Right hindlimb (tissue), 1 donor: ENCODE measurements around the gene TBC1D9.

Source experiments
- DNase-seq: peaks from one replicate; pipeline ENCODE4 v3.0.0-alpha.2; 2018

TBC1D9 gene

DNA sequence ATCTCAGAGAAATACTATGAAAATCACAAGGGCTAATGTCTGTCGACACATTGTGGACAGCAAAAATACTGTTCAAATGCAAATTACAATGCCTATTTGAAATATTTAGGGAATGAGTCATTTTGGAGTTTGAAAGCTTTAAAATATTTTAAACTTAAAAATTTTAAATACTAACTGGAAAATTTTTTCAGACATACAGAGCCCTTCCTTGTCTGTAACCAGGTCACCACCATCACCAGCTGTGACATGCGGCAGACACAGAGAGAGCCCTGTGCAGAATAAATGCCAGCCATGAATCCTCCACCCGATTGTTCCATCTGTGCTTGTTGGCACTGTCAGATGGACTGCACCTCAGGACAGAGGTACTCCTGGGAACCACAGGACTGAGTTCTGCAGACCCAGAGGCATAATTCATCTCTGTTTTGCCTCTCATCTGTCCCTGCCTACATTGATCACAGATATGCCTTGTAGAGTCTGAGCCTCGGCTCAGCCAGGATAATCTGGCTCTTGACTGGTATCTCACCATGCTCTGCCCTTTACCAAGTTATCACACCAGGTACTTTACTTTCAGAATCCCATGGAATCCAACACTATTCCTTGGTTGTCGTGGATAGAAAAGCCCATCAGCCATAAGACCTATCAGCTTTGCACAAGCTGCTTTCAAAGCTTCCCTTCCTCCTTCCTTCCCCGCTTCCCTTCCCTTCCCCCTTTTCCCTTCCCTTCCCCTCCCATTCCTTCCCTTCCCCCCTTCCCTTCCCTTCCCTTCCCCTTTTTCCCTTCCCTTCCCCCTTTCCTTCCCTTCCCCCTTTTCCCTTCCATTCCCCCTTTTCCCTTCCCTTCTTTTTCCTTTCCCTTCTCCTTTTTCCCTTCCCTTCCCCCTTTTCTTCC lies 67.2 kb downstream of the TBC1D9 start:
- no peak for DNase-seq

DNA sequence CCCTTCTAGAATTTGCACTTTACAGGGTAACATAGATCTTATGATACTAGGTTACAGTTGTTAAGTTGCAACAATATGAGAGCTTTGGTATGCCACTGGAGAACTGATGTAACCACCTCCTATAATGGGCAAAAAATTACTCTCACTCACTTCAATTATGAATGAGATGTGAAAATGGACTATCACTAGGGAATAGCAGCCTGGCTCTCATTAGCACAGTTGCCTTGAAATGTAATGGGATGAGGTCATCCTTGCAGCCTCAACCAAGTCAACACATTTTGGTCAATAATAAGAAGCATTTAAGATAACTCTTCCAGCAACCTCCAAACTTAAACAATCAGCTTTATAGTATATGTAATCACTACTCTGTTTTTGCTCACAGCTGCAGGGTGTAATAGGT lies 69.4 kb downstream of the TBC1D9 start:
- DNase-seq = no peak

DNA sequence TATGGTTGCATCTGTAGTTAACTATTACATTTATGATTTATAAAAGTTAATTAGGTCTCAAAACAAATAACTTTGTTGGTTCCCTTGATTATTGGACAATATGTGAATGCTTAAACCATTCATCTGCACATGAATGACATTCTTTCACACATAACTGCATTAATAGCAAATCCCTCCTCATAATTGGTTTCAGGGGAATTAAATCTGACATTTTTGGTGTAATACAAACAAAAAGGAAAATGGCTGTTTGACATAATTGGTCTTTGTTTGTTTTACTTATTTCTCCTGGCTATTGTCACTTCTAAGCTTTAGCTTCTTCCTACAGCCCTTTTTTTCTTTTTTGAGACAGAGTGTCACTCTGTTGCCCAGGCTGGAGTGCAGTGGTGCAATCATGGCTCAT lies 71.9 kb downstream of the TBC1D9 start:
- DNase-seq = no peak

DNA sequence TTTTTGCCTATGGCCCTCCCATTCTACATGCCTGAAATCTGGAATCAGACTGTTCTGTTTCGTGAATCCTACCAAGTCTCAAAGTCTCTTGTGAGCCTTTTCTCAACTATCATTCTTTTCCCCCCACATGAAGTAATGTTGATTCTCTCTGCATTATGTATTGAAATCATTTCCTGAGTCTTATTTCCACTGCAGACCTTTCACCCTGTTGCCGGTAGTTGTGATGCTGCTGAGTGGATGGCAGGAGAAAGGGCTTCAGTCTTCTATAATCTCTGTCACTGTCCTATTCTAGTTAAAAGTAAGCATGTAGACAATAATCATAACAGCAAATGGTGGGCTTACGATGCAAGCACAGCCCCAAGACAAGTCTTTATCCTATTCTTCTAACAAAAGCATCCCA lies 75.0 kb downstream of the TBC1D9 start:
- DNase-seq = no peak

DNA sequence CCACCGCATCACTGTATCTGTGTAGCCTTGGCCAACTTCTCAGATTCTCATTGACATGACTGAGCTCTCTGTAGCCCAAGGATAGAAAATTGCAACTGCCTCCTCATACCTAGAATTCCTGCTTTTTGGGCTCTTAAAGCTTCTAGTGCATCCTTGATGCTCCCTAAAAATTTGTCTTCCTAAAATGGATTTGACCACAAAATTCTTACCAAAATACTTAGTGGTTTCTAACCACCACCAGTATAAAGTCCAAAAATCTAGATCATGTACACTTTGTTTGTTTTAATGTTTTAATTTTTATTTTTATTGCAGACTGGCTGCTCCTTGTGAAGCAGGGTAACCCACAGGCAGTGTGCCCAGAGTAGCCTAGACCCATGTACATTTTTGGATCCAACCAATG lies 75.5 kb downstream of the TBC1D9 start:
- no peak for DNase-seq

DNA sequence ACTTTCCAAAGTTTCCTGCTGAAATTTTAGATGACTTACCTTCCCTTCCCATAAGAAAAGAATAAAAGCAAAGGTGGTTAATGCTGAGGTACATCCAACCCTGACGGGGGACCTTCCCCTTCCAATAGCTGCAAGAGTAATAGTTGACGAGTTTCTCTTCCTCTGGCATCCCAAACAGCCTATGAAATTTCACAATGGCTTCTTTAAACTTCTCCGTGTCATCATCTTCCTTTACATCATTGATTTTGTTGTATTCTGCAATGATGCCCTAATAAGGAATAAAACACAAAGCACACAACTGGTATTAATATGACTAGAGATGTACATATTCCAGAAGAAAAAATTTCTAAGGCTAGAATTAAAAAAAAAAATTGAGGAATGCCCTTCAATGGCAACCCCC lies 76.6 kb downstream of the TBC1D9 start:
- DNase-seq = no peak

DNA sequence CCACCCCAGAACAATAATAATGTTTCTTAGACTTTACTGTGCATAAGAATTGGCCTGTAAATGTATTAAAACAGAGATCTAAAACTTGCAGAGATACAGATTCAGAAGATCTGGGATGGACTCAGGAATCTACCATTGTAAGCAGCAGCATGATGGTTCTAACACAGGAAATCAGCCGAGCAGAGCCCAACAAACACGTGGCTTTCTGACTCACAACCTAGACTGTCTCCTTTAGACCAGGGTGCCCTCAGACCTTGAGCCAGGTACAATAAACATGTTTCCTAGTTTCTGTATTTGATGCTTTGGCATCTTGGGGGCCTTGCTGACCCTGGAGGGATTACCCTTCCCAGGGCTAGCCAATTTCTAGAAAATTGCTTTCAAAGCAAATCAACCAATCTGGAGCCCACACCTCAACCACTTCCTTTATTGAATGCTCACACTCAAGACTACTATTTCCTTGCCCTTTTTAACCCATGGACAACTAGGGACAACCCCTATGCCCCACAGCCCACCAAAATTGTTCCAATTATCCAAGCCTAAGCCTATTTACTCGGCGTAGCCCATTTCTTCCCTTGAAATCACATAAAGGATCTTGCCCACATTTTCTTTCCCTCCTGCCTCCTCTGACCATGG lies 80.5 kb downstream of the TBC1D9 start:
- DNase-seq = no peak

DNA sequence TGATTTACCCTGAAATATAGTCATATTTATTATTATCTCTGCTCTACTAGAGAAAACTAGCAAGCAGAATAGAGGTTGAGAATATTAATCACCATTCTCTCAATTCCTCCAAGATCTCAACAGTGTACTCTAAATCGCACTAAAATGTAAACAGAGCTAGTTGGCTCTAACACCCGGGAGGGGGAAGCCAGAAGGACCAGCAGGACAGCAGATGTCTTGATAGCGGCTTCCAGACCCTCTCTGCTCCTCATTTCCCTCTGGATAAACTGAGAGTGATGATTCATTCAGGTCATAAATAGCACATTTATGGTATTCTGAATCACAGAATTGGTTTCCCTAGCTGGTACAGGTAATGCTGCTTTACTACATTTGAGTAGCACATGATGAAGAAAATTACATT lies 82.5 kb downstream of the TBC1D9 start:
- no peak for DNase-seq

DNA sequence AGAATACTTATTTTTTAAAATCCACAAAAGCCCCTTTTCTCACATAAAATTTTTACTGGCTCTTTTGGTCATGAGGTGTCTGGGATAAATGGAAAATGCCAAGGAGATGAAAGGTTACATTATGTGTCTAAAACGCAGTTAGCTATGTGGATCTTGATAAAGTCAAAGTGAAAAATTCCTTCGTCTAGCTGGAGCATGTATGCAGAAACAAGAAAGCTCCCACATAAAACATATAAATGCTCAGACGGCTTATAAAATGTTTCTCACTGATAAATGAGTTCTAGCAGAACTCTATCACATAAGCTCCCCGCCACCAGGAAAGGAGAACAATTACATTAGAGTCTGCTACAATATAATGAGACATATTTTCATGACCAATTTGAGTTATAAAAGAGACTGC lies 83.8 kb downstream of the TBC1D9 start:
- DNase-seq = no peak

DNA sequence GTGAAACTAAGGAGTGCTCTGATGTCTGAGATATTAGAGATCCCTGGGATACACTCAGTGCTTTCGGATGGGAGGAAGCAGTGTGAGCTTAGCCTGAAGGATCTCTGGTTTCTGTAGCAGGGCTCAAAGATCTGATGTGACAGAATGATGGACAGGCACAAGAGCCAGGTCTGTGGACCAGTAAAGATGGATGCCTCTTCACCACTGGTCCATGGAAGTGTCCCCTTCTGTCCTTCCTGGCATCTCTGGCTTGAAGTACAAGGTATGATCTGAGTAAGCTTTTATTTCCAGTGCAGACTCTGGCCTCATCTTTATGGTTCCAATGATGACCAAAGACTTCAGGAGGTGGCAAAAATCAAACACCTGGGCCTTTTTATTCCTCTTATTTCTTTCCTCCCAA lies 88.1 kb downstream of the TBC1D9 start:
- no peak for DNase-seq

DNA sequence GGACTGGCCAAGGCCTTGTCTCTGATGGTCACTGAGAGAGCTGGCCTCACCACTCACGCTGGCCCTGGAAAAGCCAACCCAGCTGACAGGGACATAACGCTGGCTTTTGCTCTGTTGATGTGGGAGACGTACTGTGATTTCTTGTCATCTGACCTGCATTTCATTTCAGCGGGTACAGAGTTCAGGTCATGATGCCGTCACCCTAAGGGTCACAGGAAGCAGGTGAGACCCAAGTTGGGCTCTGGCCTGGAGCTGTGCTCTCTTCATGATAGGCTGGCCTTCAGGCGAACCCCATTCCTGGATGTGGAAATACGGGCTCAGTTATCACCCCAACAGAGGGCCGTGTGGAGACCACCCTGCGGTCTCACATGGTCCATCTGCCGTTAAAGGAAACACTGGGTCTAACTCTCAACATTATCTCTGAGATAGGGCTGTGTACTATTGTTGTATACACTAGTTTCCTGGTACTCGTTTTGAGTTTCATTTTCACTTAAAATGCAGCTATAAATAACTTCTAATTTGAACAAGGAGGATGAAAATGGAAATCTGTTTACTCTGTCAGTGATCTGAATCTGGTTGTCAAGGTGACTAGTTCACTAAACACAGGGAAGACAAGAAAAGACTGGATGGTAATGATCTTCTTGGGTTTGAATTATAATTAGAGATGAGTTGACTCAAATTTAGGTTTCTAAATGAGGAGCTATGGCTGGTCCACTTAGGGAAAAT lies 89.1 kb downstream of the TBC1D9 start:
- no peak for DNase-seq

DNA sequence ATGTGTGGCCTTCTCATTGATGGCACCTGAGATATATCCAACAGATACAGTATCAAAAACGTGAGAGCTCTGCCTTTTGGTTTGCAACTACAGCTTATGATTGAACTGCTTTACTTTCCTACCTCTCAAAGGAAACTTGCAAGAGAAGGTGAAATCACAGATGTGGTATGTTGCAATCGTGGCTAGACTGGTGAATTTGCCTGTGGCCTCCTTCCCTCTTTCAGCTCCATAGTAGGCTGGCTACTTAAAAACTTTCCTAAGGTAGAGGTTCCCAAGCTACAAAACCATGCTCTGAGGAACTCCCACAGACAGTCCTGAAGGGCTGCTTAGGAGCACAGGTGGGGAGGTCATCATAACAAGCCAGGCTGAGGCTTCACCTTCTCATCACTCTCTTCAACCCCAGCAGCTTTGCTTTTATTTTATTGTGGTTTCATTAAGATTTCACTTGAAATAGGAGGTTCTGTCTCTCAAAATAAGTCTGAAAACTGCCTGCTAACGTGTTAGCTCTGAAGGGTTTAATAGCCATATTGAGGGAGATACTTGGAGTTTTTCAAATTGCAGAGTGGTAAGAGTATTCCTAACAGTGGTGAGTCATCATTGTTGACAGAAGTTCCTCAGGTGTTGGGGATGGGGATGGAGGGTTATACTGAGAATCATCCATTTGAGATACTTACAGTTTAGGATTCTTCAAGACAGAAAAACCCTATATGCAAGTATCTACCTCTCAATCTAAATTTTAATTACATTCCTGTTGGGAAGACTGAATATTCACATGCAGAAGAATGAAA lies 93.9 kb downstream of the TBC1D9 start:
- DNase-seq = no peak

DNA sequence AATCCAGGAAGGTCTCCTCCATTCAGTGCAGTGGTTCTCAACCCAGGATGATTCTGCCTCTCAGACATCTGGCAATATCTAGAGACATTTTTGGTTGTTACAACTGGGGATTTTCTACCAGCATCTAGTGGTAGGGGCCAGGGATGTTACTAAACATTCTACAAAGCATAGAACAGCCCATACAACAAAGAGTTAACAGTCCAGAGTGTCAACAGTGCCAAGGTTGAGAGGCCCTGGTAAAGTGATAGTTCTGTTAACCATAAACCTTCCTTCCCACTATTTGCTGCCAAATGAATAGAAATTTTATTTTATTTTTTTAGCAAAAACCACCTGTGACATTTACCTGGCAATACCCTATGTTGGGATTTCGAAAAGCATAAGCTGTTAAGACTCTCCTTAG lies 94.6 kb downstream of the TBC1D9 start:
- DNase-seq = no peak

DNA sequence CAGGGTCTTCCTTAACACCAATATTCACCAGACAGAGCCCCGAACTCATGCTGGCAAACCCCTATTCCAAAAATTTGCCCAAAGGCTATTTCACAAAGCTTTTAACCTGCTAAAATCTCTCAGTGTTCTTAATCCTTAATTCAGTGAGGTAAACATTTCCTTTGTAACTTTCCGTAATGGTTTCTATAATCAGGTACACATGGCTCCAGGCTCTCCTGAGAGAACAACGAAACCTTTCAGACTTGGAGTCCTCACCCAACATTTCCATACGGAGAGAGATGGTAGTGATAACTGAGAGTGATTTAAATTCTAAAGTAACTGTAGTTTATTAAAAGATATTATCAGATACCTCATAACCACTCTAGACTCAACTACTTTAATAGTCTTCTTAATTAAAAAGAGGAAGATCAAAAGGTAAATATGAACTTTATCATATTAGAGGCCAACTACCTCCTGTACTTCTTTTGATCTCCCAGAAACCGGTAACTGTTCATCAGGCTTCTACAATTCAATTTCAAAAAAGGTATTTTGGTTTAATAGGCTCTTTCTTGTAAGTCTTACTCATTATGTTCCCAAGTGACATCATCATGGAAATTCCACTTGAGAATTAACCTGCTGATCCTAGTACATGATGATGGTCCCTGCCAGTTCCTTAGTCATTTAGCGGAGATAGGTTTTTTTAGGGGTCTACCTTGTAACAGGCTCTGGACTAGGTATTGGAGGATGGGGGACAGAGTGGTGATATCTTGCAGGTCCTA lies 96.1 kb downstream of the TBC1D9 start:
- no peak for DNase-seq

DNA sequence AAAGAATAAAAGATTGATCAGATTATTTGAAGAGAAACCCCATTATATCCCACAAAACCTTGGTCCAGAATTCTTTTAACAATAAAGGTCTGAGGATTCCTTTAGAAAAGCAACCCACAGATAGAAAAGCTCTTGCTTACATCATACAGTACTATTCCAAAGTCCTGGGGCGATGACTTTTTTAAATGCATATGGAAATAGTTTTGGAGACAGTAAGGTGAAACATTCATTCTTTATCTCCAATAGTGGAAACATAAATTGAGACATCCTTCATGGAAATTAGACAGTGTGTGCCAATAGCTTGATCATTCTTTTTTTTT lies 101.7 kb downstream of the TBC1D9 start:
- DNase-seq = no peak

DNA sequence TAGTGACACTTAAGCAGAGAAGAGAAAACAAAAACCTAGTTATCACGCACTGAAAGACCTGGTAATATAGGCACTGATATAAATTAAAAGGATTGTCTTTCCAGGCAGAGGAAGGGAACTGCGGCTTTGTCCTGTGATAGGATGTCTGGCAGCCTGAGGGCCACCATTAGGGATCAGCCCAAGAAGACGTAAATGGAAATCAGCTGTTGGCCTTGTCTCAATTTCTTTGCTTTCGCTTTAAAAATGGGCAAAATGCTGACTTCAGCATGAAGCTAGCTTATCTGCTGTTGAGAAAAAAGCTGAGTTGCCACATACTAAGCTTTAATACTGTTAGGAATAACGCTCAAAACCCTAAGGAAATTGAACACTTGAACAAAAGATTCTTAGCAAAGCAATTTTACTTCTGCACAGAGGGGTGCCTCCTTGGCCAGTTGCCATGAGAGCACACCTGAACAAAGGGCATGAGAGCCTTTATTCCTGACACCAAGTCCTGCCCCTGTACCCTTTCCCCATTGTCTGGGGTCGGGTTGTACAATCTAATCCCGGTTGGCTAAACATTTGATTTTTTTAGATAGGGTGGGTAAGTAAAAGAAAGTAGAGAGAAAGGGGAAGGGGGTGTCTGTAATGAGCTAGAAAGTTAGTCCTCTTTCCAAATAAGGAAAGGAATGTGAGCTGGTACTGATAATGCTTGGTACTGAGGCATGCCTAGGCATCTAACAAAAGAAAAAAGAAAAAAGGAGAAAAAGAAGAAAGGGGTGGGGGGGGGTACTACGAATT lies 102.3 kb downstream of the TBC1D9 start:
- no peak for DNase-seq

DNA sequence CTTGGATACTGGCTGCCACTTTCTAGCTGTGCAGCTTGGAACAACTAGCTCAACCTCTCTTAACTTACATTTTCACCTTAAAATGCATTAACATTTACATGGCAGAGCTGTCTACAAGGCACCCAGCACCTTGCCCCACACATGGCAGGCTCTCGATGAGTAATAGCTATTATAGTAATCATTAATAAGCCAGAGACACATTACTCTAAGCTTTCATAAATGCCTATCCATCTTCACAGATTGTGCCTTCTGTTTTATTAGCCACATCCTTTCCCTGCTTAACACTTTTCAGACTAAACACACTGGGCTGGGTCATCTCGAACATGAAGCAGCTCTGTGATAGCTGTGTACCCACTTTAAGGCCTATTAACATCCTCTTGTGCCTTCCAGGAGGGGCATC lies 103.6 kb downstream of the TBC1D9 start:
- no peak for DNase-seq

DNA sequence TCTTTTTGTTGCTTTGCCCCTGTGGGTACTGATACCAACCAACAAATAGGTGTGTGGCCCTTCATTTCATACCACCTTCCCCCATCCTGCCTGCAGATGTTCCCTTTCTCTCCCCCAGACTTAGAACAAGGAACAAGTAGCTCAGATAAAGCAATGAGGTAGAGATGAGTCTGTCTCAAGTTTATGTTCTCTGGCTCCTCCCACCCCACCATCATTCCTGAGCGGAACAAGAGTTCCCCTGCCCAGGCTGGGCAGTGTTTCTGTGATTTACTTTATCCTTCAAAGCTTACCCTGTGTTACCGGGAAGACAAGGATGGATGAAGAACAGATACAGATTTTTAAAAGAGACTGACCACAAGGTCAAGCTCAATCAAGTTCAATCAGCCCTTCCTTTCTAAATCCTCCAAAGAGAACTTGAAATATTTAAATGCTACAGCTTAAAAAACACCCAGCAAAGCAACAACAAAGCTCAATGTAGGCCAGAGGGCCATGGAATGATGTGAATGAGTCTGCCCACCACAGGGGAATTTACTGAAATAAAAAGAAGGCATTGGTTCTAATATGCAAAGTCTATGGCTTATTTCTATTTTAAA lies 107.4 kb downstream of the TBC1D9 start:
- DNase-seq = no peak

DNA sequence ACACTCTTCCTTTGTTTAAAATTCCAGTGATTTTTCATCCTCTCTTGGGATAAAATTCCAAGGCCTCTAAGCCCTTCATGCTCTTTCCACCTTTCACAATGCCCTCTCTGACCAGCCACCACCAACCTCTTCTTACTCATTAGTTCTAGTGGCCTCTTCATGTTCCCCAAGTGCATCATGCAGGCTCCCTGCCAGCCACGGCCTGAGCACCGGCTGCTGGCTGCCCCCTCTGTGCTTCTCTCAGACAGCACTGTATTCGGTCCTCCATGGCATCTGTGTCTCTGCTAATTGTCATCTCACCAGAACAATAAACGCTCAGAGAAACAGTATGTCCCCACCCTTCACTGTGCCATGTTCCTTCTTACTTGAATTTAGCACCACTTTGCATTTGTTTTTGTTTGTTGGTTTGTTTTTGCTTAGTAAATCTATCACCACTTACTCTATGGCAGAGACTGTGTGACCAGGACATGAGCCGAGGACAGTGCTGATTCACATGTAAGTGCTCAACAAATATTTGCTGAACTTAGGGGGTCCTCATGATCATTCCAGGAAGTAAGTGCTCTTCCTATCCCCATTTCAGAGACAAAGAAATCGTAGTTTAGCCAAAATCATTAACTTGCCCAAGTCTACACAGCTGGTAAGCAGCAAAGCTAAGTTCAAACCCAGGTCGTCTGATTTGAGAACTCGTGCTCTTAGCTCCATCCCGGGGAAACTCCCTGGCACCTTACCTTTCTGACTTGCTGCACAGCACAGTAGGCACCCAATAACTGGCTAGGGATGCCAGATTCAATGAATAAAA lies 110.4 kb downstream of the TBC1D9 start:
- DNase-seq = no peak

DNA sequence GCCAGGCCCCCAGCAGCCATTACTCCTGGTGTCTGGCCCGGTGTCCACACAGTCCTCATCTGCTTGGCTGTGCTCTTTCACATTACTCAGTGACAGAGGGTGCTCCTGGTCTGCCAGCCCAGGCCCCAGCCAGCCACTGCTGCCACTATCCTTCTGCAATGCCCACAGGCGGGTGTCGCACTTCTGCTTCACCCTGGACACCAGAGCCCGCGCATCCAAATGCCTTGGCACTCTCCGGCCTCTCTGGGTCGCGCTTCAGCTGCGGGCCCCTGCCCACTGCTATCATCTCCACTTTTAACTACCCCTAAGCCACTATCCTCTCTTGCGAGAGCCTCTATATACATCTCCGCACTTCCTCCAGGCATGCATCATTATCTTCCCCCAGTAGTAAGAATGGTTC lies 111.0 kb downstream of the TBC1D9 start:
- DNase-seq = no peak
